Loucy (cell line): ENCODE measurements around the gene EPAS1.

Experiments
- H2AFZ ChIP-seq: fragments of 200-600 bp; sonication (generic); 2 replicates; pipeline ENCODE4 v1.6.0; 2016; ENCODE audit warnings: antibody characterized with exemption, mild to moderate bottlenecking, low read length, moderate library complexity
- H3F3A ChIP-seq: fragments of 200-600 bp; 2 replicates; pipeline ENCODE4 v1.6.0; 2016; ENCODE audit warnings: antibody characterized with exemption, low read depth, mild to moderate bottlenecking
- H3K27me3 ChIP-seq: fragments of 200-600 bp; sonication (generic); 2 replicates; pipeline ENCODE4 v1.6.1; 2014; ENCODE audit warnings: low read length, mild to moderate bottlenecking; ENCODE audit not compliant: insufficient read depth, poor library complexity, severe bottlenecking
- H3K36me3 ChIP-seq: fragments of 200-600 bp; sonication (generic); 2 replicates; pipeline ENCODE4 v1.6.1; 2016; ENCODE audit warnings: low read length; ENCODE audit not compliant: insufficient read depth
- H3K4me1 ChIP-seq: fragments of 200-600 bp; sonication (generic); 2 replicates; pipeline ENCODE4 v1.5.1; 2014; ENCODE audit warnings: low read length, mild to moderate bottlenecking; ENCODE audit not compliant: insufficient read depth, poor library complexity, severe bottlenecking
- H3K4me2 ChIP-seq: fragments of 200-600 bp; sonication (generic); 2 replicates; pipeline ENCODE4 v1.6.0; 2014; ENCODE audit warnings: antibody characterized with exemption, low read length, low read depth, mild to moderate bottlenecking; ENCODE audit not compliant: poor library complexity, severe bottlenecking
- H3K4me3 ChIP-seq: fragments of 200-600 bp; sonication (generic); 2 replicates; pipeline ENCODE4 v1.5.1; 2014; ENCODE audit warnings: low read length, mild to moderate bottlenecking, mixed read lengths; ENCODE audit not compliant: poor library complexity, severe bottlenecking
- H3K79me2 ChIP-seq: fragments of 200-600 bp; sonication (generic); 2 replicates; pipeline ENCODE4 v1.6.1; 2014; ENCODE audit warnings: low read length; ENCODE audit not compliant: insufficient read depth
- H3K9ac ChIP-seq: fragments of 200-600 bp; sonication (generic); 2 replicates; pipeline ENCODE4 v1.6.0; 2014; ENCODE audit warnings: mild to moderate bottlenecking, low read depth, low read length, moderate library complexity; ENCODE audit not compliant: poor library complexity, severe bottlenecking
- H3K9me2 ChIP-seq: fragments of 200-600 bp; sonication (generic); replicated peaks from 2 replicates; pipeline ENCODE4 v1.6.1; 2016; ENCODE audit warnings: low read depth, low read length, mixed read lengths
- H3K9me3 ChIP-seq: fragments of 200-600 bp; sonication (generic); 2 replicates; pipeline ENCODE4 v1.6.1; 2014; ENCODE audit warnings: mild to moderate bottlenecking, antibody characterized with exemption, low read length, low read depth; ENCODE audit not compliant: insufficient read depth
- H4K20me1 ChIP-seq: fragments of 200-600 bp; sonication (generic); 2 replicates; pipeline ENCODE4 v1.6.0; 2014; ENCODE audit warnings: antibody characterized with exemption, low read length, mild to moderate bottlenecking; ENCODE audit not compliant: insufficient read depth, poor library complexity, severe bottlenecking
- CTCF ChIP-seq: fragments of 200-600 bp; sonication (generic); conservative IDR thresholded peaks from 2 replicates; pipeline ENCODE4 v1.5.1; 2014; ENCODE audit warnings: mild to moderate bottlenecking, antibody characterized with exemption, low read length
- EZH2phosphoT487 ChIP-seq: fragments of 200-600 bp; IDR thresholded peaks from 2 replicates; pipeline ENCODE4 v1.6.1; 2018; ENCODE audit warnings: antibody characterized with exemption, mild to moderate bottlenecking, moderate library complexity, borderline replicate concordance

EPAS1 gene

GRCh38 chr2:46375566-46376125 is 78.4 kb downstream of the EPAS1 start:
- Histone ChIP-seq H3K4me3 (no peak overlapping the region), H3F3A (no peaks in the 10 kb centered on the region), H3K27me3 (no peaks in the 10 kb centered on the region), H3K4me1 (no peaks in the 10 kb centered on the region), H3K9ac (no peak overlapping the region), H3K9me2 (no peaks in the 10 kb centered on the region), H3K79me2 (no peaks in the 10 kb centered on the region), H3K9me3 (0 out of 2 replicates have a peak, but pooled peaks cover 5% of the 10 kb centered on the region), H3K4me2 (no peak overlapping the region), H2AFZ (no peak overlapping the region), H4K20me1 (no peaks in the 10 kb centered on the region), H3K36me3 (peaks cover 78% of the 10 kb centered on the region)
- TF ChIP-seq CTCF: no peak

- Histone ChIP-seq H3K9ac (no peak overlapping the region), H3K4me2 (no peak overlapping the region), H3K4me3 (no peak overlapping the region), H4K20me1 (no peaks in the 10 kb centered on the region), H3K79me2 (no peaks in the 10 kb centered on the region), H3K9me3 (0 out of 2 replicates have a peak, but pooled peaks cover 5% of the 10 kb centered on the region), H2AFZ (no peak overlapping the region), H3K4me1 (no peaks in the 10 kb centered on the region), H3K27me3 (no peaks in the 10 kb centered on the region), H3K9me2 (no peaks in the 10 kb centered on the region), H3F3A (no peaks in the 10 kb centered on the region), H3K36me3 (peaks cover 69% of the 10 kb centered on the region)
- TF ChIP-seq CTCF (no peak), EZH2phosphoT487 (no peak)
Measured at GRCh38 chr2:46376586-46376985, 79.4 kb downstream of the EPAS1 start.

GRCh38 chr2:46377101-46377581 is 79.9 kb downstream of the EPAS1 start:
- Histone ChIP-seq H3K4me2 (no peak overlapping the region), H3F3A (no peaks in the 10 kb centered on the region), H3K9me3 (0 out of 2 replicates have a peak, but pooled peaks cover 5% of the 10 kb centered on the region), H3K9me2 (no peaks in the 10 kb centered on the region), H3K36me3 (peaks cover 64% of the 10 kb centered on the region), H3K79me2 (no peaks in the 10 kb centered on the region), H2AFZ (no peak overlapping the region), H3K4me3 (no peak overlapping the region), H3K9ac (no peak overlapping the region), H3K4me1 (no peaks in the 10 kb centered on the region), H4K20me1 (no peaks in the 10 kb centered on the region), H3K27me3 (no peaks in the 10 kb centered on the region)
- no peak for TF ChIP-seq EZH2phosphoT487
- no peak for TF ChIP-seq CTCF
